IMR-90 (cell line): ENCODE measurements around the gene LMO1. TPM values are rescaled to one million over a fixed set of nuclear protein-coding genes. Genes with fewer than 3 reads are reported as not detected.

Experiments
- ATAC-seq: fragments of 200-7000 bp; cut with Tn5 transposase; 2 replicates; pipeline ENCODE4 v1.9.1; 2020; ENCODE audit warnings: low read depth, mild to moderate bottlenecking, moderate library complexity
- BruUV-seq: library from RNA; stranded (reverse); fragments of 400-500 nt; replicated peaks from 2 replicates; lab custom pipeline; 2021; lab: Mats Ljungman, UMichigan
- CTCF ChIA-PET: fragments of 300-600 bp; formaldehyde crosslinking; extraction: SDS; loops from one replicate; lab custom pipeline; 2021; ENCODE audit warnings: antibody characterized with exemption; lab: Yijun Ruan, JAX
- POLR2A ChIA-PET: fragments of 300-600 bp; sonication (Branson Sonifier 250); formaldehyde crosslinking; loops from one replicate; lab custom pipeline; 2022; ENCODE audit warnings: antibody characterized with exemption; ENCODE audit not compliant: unreplicated experiment; lab: Charles Lee
- DNase-seq: peaks from one replicate; pipeline ENCODE4 v3.0.0; 2013
- H2AFZ ChIP-seq: replicated peaks from 2 replicates; pipeline ENCODE3; 2013; ENCODE audit warnings: low read length, mild to moderate bottlenecking; ENCODE audit not compliant: poor library complexity
- H2AK5ac ChIP-seq: 2 replicates; pipeline ENCODE4 v1.6.1; 2013; ENCODE audit warnings: low read depth, low read length, inconsistent platforms
- H2AK9ac ChIP-seq: replicated peaks from 2 replicates; pipeline ENCODE3; 2013; ENCODE audit warnings: mild to moderate bottlenecking, low read depth, low read length, moderate library complexity; ENCODE audit not compliant: poor library complexity
- H2BK120ac ChIP-seq: 2 replicates; pipeline ENCODE4 v1.6.1; 2013; ENCODE audit warnings: low read depth, low read length, inconsistent platforms
- H2BK15ac ChIP-seq: 3 replicates; pipeline ENCODE4 v1.6.1; 2013; ENCODE audit warnings: low read depth, low read length, inconsistent platforms
- H2BK20ac ChIP-seq: 2 replicates; pipeline ENCODE4 v1.6.1; 2013; ENCODE audit warnings: low read depth, mild to moderate bottlenecking, inconsistent platforms, low read length, moderate library complexity
- H2BK5ac ChIP-seq: 2 replicates; pipeline ENCODE4 v1.6.1; 2013; ENCODE audit warnings: mild to moderate bottlenecking, low read depth, low read length, inconsistent platforms; ENCODE audit not compliant: poor library complexity, severe bottlenecking
- H3K14ac ChIP-seq: replicated peaks from 2 replicates; pipeline ENCODE4 v1.6.1; 2013; ENCODE audit warnings: low read depth, low read length, inconsistent platforms
- H3K18ac ChIP-seq: 2 replicates; pipeline ENCODE4 v1.6.1; 2013; ENCODE audit warnings: low read depth, low read length, control low read depth
- H3K23ac ChIP-seq: 2 replicates; pipeline ENCODE4 v1.6.1; 2013; ENCODE audit warnings: low read depth, low read length, inconsistent platforms
- H3K27ac ChIP-seq: 2 replicates; pipeline ENCODE4 v1.5.1; 2013; ENCODE audit warnings: mild to moderate bottlenecking, control low read depth, low read length; ENCODE audit not compliant: insufficient read depth
- H3K27me3 ChIP-seq: 2 replicates; pipeline ENCODE4 v1.6.1; 2013; ENCODE audit warnings: low read length; ENCODE audit not compliant: control insufficient read depth, insufficient read depth
- H3K36me3 ChIP-seq: 2 replicates; pipeline ENCODE4 v1.6.1; 2013; ENCODE audit warnings: low read length, mixed read lengths; ENCODE audit not compliant: control insufficient read depth, insufficient read depth
- H3K4ac ChIP-seq: 2 replicates; pipeline ENCODE4 v1.6.1; 2013; ENCODE audit warnings: low read depth, low read length, inconsistent platforms
- H3K4me1 ChIP-seq: 2 replicates; pipeline ENCODE4 v1.6.1; 2013; ENCODE audit warnings: low read length, mixed read lengths; ENCODE audit not compliant: control insufficient read depth, insufficient read depth
- H3K4me2 ChIP-seq: 2 replicates; pipeline ENCODE4 v1.6.1; 2013; ENCODE audit warnings: low read depth, mild to moderate bottlenecking, control low read depth, low read length, moderate library complexity
- H3K4me3 ChIP-seq: 2 replicates; pipeline ENCODE4 v1.5.1; 2013; ENCODE audit warnings: low read depth, mild to moderate bottlenecking, control low read depth, low read length, moderate library complexity; ENCODE audit not compliant: insufficient read depth
- H3K56ac ChIP-seq: 2 replicates; pipeline ENCODE4 v1.6.1; 2013; ENCODE audit warnings: low read length, inconsistent platforms; ENCODE audit not compliant: insufficient read depth; ENCODE audit errors: extremely low read depth
- H3K79me1 ChIP-seq, 2 experiments: 2 replicates each; pipeline ENCODE4 v1.6.1; 2013; ENCODE audit warnings: low read length in 2 of 2, inconsistent platforms in 1 of 2, low read depth in 1 of 2
- H3K9ac ChIP-seq: 2 replicates; pipeline ENCODE4 v1.6.1; 2013; ENCODE audit warnings: low read depth, low read length, control low read depth
- H3K9me1 ChIP-seq: 2 replicates; pipeline ENCODE4 v1.6.1; 2013; ENCODE audit warnings: low read length, inconsistent platforms; ENCODE audit not compliant: insufficient read depth
- H3K9me3 ChIP-seq: 2 replicates; pipeline ENCODE4 v1.6.1; 2013; ENCODE audit warnings: low read length; ENCODE audit not compliant: control insufficient read depth, insufficient read depth
- H4K20me1 ChIP-seq: 2 replicates; pipeline ENCODE4 v1.6.1; 2013; ENCODE audit warnings: low read length, inconsistent platforms; ENCODE audit not compliant: insufficient read depth
- H4K5ac ChIP-seq: 2 replicates; pipeline ENCODE4 v1.6.1; 2013; ENCODE audit warnings: mild to moderate bottlenecking, low read depth, low read length, control low read depth
- H4K8ac ChIP-seq, 2 experiments: 2 replicates each; pipeline ENCODE4 v1.6.1; 2013; ENCODE audit warnings: low read depth in 2 of 2, low read length in 2 of 2, control low read depth in 1 of 2, inconsistent platforms in 1 of 2
- H4K91ac ChIP-seq: 2 replicates; pipeline ENCODE4 v1.6.1; 2013; ENCODE audit warnings: low read depth, low read length, inconsistent platforms; ENCODE audit not compliant: insufficient read depth
- CHD1 ChIP-seq: IDR thresholded peaks from 2 replicates; pipeline ENCODE4 v1.6.1; 2012; ENCODE audit warnings: low read depth, low read length, improper control_type of control experiment
- CTCF ChIP-seq: conservative IDR thresholded peaks from 2 replicates; pipeline ENCODE4 v1.5.1; 2012; ENCODE audit warnings: mild to moderate bottlenecking, low read depth, low read length, improper control_type of control experiment
- MAFK ChIP-seq: IDR thresholded peaks from 2 replicates; pipeline ENCODE4 v1.6.1; 2012; ENCODE audit warnings: low read depth, low read length, improper control_type of control experiment
- MAZ ChIP-seq: IDR thresholded peaks from 2 replicates; pipeline ENCODE4 v1.6.1; 2012; ENCODE audit warnings: low read depth, mild to moderate bottlenecking, low read length, improper control_type of control experiment, moderate library complexity, borderline replicate concordance
- MXI1 ChIP-seq: IDR thresholded peaks from 2 replicates; pipeline ENCODE4 v1.6.1; 2012; ENCODE audit warnings: low read depth, mild to moderate bottlenecking, low read length, moderate library complexity, borderline replicate concordance
- POLR2A ChIP-seq: IDR thresholded peaks from 2 replicates; pipeline ENCODE4 v1.6.1; 2012; ENCODE audit warnings: mild to moderate bottlenecking, low read depth, low read length
- RAD21 ChIP-seq: IDR thresholded peaks from 2 replicates; pipeline ENCODE4 v1.6.1; 2012; ENCODE audit warnings: low read length, improper control_type of control experiment
- USF2 ChIP-seq: fragments of 150-350 bp; IDR thresholded peaks from 2 replicates; pipeline ENCODE4 v1.6.1; 2017; ENCODE audit warnings: mild to moderate bottlenecking, antibody characterized with exemption, low read length, low read depth
- WGBS, 2 experiments: methylation state at CpG; one replicate each; pipeline versions ENCODE4 v1.1.5 to v1.1.7; 2013; ENCODE audit warnings: missing lambda C conversion rate in 2 of 2; ENCODE audit not compliant: insufficient read length in 1 of 2; ENCODE audit errors: extremely low coverage in 2 of 2; 5-methylcytosine and 5-hydroxymethylcytosine counted together
- dilution Hi-C: fragments of 300-500 bp; cut with HindIII; formaldehyde crosslinking; loops from one replicate; pipeline ENCODE4 v1.14.3; 2018; ENCODE audit warnings: low sequenced_read_pairs; ENCODE audit not compliant: unreplicated experiment
- in situ Hi-C: fragments of 300-500 bp; cut with MboI; formaldehyde crosslinking; loops from 3 replicates; pipeline ENCODE4 v1.14.3; 2019; ENCODE audit warnings: low sequenced_read_pairs, inconsistent platforms, mixed read lengths
- intact Hi-C: fragments of 100-400 bp; cut with micrococcal nuclease; formaldehyde crosslinking; loops from 2 replicates; pipeline ENCODE4 v1.10.0; 2022
- polyA plus RNA-seq, 3 experiments: library from polyadenylated mRNA; depleted of rRNA; stranded (reverse); fragments of >200 nt; gene quantifications; 2 replicates each; pipeline ENCODE4 v1.2.3, GENCODE V29; 2012; ENCODE audit warnings: low replicate concordance in 1 of 3
- total RNA-seq: library from RNA; depleted of rRNA; stranded (reverse); fragments of >200 nt; gene quantifications from 2 replicates; pipeline ENCODE4 v1.2.3, GENCODE V29; 2012

Gene LMO1
- total and polyA plus RNA-seq, 2 of the 4 experiments (the other 2 are of a cell fraction), result not detected

- ChIA-PET CTCF (no interaction called here), POLR2A (no interaction called here)
- no peak overlapping the region for H3K27ac ChIP-seq
- no peaks in the 10 kb centered on the region for H3K9me3 ChIP-seq
- H4K8ac ChIP-seq, result no peak overlapping the region
- no TSS peak for BruUV-seq
- dilution Hi-C loops, result no loop called here
- peak overlapping the region; percentile 41 for H2BK5ac ChIP-seq
- peak overlapping the region; percentile 51 for H2AFZ ChIP-seq
- no peaks in the 10 kb centered on the region for H3K9me1 ChIP-seq
- no peak overlapping the region for H2BK15ac ChIP-seq
- H2BK120ac ChIP-seq, result no peak overlapping the region
- H2AK5ac ChIP-seq, result no peak overlapping the region
- H3K79me1 ChIP-seq, result no peaks in the 10 kb centered on the region
- H4K5ac ChIP-seq, result no peak overlapping the region
- H3K4me2 ChIP-seq, result no peak overlapping the region
- no peak overlapping the region for H3K9ac ChIP-seq
- H2BK20ac ChIP-seq, result no peak overlapping the region
- H3K18ac ChIP-seq, result no peak overlapping the region
- no peak overlapping the region for H4K91ac ChIP-seq
- no peak overlapping the region for H3K23ac ChIP-seq
- no peak overlapping the region for H3K4me3 ChIP-seq
- no peaks in the 10 kb centered on the region for H3K4me1 ChIP-seq
- 70% methylated on average over 3 of the region's 10 CpGs; no CpG with 5 or more reads in 1 of the 2 experiments for WGBS, 2 experiments
- H3K56ac ChIP-seq, result no peak overlapping the region
- H3K27me3 ChIP-seq, result peaks cover 36% of the 10 kb centered on the region
- H3K4ac ChIP-seq, result no peak overlapping the region
- H2AK9ac ChIP-seq, result peak overlapping the region; percentile 55
- H3K36me3 ChIP-seq, result no peaks in the 10 kb centered on the region
- ATAC-seq (no peak), DNase-seq (no peak)
- H3K14ac ChIP-seq, result no peak overlapping the region
- TF ChIP-seq USF2 (no peak), RAD21 (no peak), MAFK (no peak), MXI1 (no peak), CHD1 (no peak), MAZ (no peak), CTCF (no peak), POLR2A (no peak)
- H4K20me1 ChIP-seq, result no peaks in the 10 kb centered on the region
- in situ Hi-C loops, result no loop called here
- intact Hi-C loops, result no loop called here
These were observed 11.9 kb downstream of the LMO1 start for GRCh38 chr11:8251616-8252295.
